Lung (tissue), 12 donors: ENCODE data around the gene CREB3. TPM values are rescaled to one million over a fixed set of nuclear protein-coding genes. Genes with fewer than 3 reads are reported as not detected.

Experiments
- ATAC-seq: fragments of 200-7000 bp; cut with Tn5 transposase; one replicate; pipeline ENCODE4 v1.9.1; 2020; ENCODE audit warnings: moderate number of reproducible peaks; ENCODE audit not compliant: insufficient read depth, low FRiP score
- DNase-seq, 3 donors: peaks; one replicate each; pipeline ENCODE4 v3.0.0-alpha.2; 2013 to 2017
- H3K27ac ChIP-seq, 2 donors: one replicate each; pipeline ENCODE4 v1.5.1; 2013; ENCODE audit warnings: mild to moderate bottlenecking in 2 of 2, moderate library complexity in 2 of 2, control low read depth in 1 of 2, inconsistent platforms in 1 of 2, low read depth in 1 of 2, low read length in 1 of 2
- H3K27me3 ChIP-seq, 3 donors: one replicate each; pipeline ENCODE4 v1.5.1; 2013; ENCODE audit warnings: low read length in 2 of 3; ENCODE audit not compliant: control insufficient read depth in 3 of 3, insufficient read depth in 3 of 3
- H3K36me3 ChIP-seq, 4 donors: one replicate each; pipeline ENCODE4 v1.5.1; 2013; ENCODE audit warnings: low read length in 4 of 4, mild to moderate bottlenecking in 1 of 4, moderate library complexity in 1 of 4; ENCODE audit not compliant: control insufficient read depth in 4 of 4, insufficient read depth in 4 of 4
- H3K4me1 ChIP-seq, 5 donors: one replicate each; pipeline ENCODE4 v1.5.1; 2013; ENCODE audit warnings: low read length in 5 of 5, mild to moderate bottlenecking in 2 of 5, moderate library complexity in 1 of 5; ENCODE audit not compliant: control insufficient read depth in 5 of 5, insufficient read depth in 5 of 5
- H3K4me3 ChIP-seq: one replicate; pipeline ENCODE4 v1.5.1; 2013; ENCODE audit warnings: mild to moderate bottlenecking, control low read depth, moderate library complexity
- H3K9ac ChIP-seq, 2 donors: one replicate each; pipeline ENCODE4 v1.5.1; 2013; ENCODE audit warnings: low read length in 2 of 2, control low read depth in 1 of 2; ENCODE audit not compliant: insufficient read depth in 1 of 2
- H3K9me3 ChIP-seq, 4 donors: one replicate each; pipeline ENCODE4 v1.5.1; 2013; ENCODE audit warnings: low read length in 3 of 4, mild to moderate bottlenecking in 1 of 4, moderate library complexity in 1 of 4; ENCODE audit not compliant: control insufficient read depth in 4 of 4, insufficient read depth in 3 of 4
- WGBS, 2 donors: extraction: QIAGEN DNeasy Blood & Tissue Kit; methylation state at CpG; one replicate each; pipeline ENCODE4 v1.1.7; 2013; 5-methylcytosine and 5-hydroxymethylcytosine counted together
- polyA plus RNA-seq, 2 donors: library from polyadenylated mRNA; stranded (reverse); fragments of 200-250 nt; gene quantifications; one replicate each; pipeline ENCODE4 v1.2.1, GENCODE V29; 2013
- total RNA-seq, 2 donors: library from RNA; depleted of rRNA in 1 of 2; stranded (reverse); fragments of >200 nt in 1 of 2; gene quantifications; one replicate each; pipeline ENCODE4 v1.2.1, GENCODE V29; 2014 to 2021
- TF ChIP-seq, protein P1 (sequence below): IDR thresholded peaks from 2 replicates; pipeline ENCODE4 v1.5.1; 2012; ENCODE audit warnings: mild to moderate bottlenecking; ENCODE audit errors: control extremely low read depth, extremely low read depth
- donor health status: control.
- donor health status: control.
- donor health status: Bipolar disorder and iron deficiency.
- donor health status: healthy.
- donor health status: DM: yes; HTN: yes; CAD: no.

Gene CREB3
- total and polyA plus RNA-seq, 4 donors: 25.1 to 43.3 (median 38.9) TPM

DNA sequence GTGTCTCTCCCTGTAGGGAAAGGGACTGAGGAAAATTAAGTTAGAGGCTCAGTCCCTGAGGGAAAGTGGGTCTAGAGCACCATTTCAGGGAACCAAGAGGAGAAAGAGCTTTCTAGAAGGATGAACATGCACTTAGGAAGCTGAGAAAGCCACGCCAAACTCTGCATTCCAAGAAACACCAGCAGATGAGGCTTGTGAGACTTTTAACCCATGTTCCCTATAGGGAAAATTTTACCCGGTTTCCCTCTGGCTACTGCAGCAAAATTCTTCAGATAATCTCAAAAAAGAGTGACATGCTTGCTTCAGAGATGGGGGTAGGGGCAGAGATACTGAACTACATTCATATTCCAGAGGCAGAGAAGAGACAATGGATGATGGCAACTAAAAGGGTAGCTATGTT is 9.0 kb upstream of the CREB3 start:
- no peaks in the 10 kb centered on the region for H3K27me3 ChIP-seq
- 95 to 96% methylated on average over 2 of the region's 2 CpGs for WGBS, 2 donors
- peaks cover 0 to 21% (median 13%) of the 10 kb centered on the region in 5 donors for H3K4me1 ChIP-seq
- H3K36me3 ChIP-seq: peaks cover 57 to 75% (median 64%) of the 10 kb centered on the region in 4 donors
- no peak overlapping the region for H3K9ac ChIP-seq
- ATAC-seq (no peak), DNase-seq (no peak)
- no peaks in the 10 kb centered on the region for H3K9me3 ChIP-seq
- H3K4me3 ChIP-seq: no peak overlapping the region
- no peak overlapping the region for H3K27ac ChIP-seq
- TF ChIP-seq, protein P1, sequence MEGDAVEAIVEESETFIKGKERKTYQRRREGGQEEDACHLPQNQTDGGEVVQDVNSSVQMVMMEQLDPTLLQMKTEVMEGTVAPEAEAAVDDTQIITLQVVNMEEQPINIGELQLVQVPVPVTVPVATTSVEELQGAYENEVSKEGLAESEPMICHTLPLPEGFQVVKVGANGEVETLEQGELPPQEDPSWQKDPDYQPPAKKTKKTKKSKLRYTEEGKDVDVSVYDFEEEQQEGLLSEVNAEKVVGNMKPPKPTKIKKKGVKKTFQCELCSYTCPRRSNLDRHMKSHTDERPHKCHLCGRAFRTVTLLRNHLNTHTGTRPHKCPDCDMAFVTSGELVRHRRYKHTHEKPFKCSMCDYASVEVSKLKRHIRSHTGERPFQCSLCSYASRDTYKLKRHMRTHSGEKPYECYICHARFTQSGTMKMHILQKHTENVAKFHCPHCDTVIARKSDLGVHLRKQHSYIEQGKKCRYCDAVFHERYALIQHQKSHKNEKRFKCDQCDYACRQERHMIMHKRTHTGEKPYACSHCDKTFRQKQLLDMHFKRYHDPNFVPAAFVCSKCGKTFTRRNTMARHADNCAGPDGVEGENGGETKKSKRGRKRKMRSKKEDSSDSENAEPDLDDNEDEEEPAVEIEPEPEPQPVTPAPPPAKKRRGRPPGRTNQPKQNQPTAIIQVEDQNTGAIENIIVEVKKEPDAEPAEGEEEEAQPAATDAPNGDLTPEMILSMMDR: no peak

DNA sequence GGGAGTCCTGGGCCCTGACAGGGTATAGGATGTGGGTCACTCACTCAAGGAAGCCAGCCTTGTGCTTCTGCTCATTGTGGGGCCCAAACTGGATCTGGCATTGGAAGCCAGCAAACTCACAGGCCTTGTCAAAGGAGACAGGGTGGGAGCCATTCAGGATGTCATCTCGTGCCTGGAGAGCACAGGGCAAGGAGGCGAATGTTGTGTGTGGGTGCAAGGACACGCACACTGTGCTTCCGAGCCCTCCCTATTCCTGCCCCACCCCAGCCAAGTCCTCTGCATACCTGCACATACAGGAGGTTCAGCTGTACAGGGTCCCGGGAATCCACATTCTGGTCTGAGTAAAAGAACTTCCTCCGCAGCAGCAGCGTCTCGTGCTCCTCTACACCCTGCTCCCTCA is 8.6 kb upstream of the CREB3 start:
- ATAC-seq (no peak), DNase-seq (no peak)
- Histone ChIP-seq H3K9me3 (no peaks in the 10 kb centered on the region), H3K4me1 (peaks cover 0 to 26% (median 17%) of the 10 kb centered on the region in 5 donors), H3K27ac (no peak overlapping the region), H3K36me3 (peaks cover 52 to 71% (median 60%) of the 10 kb centered on the region in 4 donors), H3K27me3 (no peaks in the 10 kb centered on the region), H3K9ac (no peak overlapping the region), H3K4me3 (no peak overlapping the region)
- TF ChIP-seq, protein P1: no peak
- WGBS, 2 donors: 96% methylated on average over 8 of the region's 8 CpGs

DNA sequence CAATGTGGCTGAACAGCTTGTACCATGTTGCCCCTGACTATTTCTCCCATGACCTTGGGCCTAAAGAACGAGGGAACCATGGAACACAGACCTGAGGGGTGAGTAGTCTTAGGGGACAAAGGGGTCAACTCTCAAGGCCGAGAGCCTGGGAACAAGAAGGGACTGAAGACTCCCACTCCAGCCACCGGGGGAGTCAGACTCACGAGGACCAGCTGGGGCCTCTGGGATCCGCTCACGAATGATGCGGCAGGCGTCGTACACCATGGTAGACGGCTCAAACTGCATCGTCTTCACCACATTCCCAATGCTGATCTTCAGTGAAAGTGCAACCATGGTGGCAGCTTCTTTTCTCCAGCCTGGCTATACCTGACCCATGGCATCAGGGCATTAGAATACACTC is 7.1 kb upstream of the CREB3 start:
- H3K4me3 ChIP-seq: no peak overlapping the region
- no peak overlapping the region for H3K9ac ChIP-seq
- DNase-seq (no peak), ATAC-seq (no peak)
- H3K4me1 ChIP-seq: peaks cover 6 to 41% (median 25%) of the 10 kb centered on the region in 5 donors
- H3K36me3 ChIP-seq: peaks cover 39 to 57% (median 50%) of the 10 kb centered on the region in 4 donors
- 96 to 97% methylated on average over 11 of the region's 11 CpGs for WGBS, 2 donors
- TF ChIP-seq, protein P1: no peak
- no peaks in the 10 kb centered on the region for H3K9me3 ChIP-seq
- no peak overlapping the region for H3K27ac ChIP-seq
- no peaks in the 10 kb centered on the region for H3K27me3 ChIP-seq

DNA sequence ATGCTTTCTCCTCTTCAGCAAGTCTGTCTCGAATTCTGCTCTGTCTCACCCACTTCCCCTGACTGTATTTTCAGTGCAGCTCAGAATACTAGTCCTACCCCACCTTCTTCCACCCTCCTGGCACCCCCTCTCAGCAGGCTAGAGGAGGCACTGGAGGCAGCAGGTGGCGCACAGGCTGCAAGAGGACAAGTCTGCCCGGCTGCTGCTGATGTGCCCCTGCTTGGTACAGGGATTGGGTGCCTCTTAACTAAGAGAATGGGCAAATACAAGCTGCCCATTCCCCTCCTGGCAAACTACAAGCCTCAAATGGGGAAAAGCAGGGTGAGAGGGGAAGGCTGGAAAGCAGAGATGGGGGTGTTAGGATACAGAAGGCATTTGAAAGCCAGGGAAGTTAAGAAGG is 5.5 kb upstream of the CREB3 start:
- 18 to 29% methylated on average over 3 of the region's 3 CpGs for WGBS, 2 donors
- H3K9ac ChIP-seq: peak overlapping the region in 1 of 2 donors; percentile 63
- no peak for ATAC-seq
- peaks cover 10 to 52% (median 25%) of the 10 kb centered on the region in 5 donors for H3K4me1 ChIP-seq
- TF ChIP-seq, protein P1: no peak
- no peak overlapping the region for H3K4me3 ChIP-seq
- peaks cover 27 to 44% (median 37%) of the 10 kb centered on the region in 4 donors for H3K36me3 ChIP-seq
- H3K27me3 ChIP-seq: no peaks in the 10 kb centered on the region
- peak overlapping the region; percentile 60 to 89 for H3K27ac ChIP-seq
- H3K9me3 ChIP-seq: no peaks in the 10 kb centered on the region
- peak; percentile 8 to 32 (median 19) for DNase-seq
